HG03175 (cell line): ENCODE data around the gene NEDD4.
"Not testable (repeated sequence)": the region's sequence is repeated elsewhere in the genome, so short reads cannot be mapped to it uniquely, and the experiment has no call there.

Source experiments
- ATAC-seq: cut with Tn5 transposase; IDR thresholded peaks from one replicate; pipeline ENCODE4 v1.9.1; 2021; ENCODE audit warnings: mild to moderate bottlenecking, moderate library complexity; ENCODE audit not compliant: unreplicated experiment

Gene NEDD4

GRCh38 chr15:55834331-55834730 is 159.1 kb downstream of the NEDD4 start:
- ATAC-seq: no peak

GRCh38 chr15:55829826-55830225 is 163.6 kb downstream of the NEDD4 start:
- ATAC-seq: peak; percentile 51

GRCh38 chr15:55827955-55828354 is 165.5 kb downstream of the NEDD4 start:
- ATAC-seq: no peak

GRCh38 chr15:55827204-55827603 is 166.2 kb downstream of the NEDD4 start:
- ATAC-seq: no peak

DNA sequence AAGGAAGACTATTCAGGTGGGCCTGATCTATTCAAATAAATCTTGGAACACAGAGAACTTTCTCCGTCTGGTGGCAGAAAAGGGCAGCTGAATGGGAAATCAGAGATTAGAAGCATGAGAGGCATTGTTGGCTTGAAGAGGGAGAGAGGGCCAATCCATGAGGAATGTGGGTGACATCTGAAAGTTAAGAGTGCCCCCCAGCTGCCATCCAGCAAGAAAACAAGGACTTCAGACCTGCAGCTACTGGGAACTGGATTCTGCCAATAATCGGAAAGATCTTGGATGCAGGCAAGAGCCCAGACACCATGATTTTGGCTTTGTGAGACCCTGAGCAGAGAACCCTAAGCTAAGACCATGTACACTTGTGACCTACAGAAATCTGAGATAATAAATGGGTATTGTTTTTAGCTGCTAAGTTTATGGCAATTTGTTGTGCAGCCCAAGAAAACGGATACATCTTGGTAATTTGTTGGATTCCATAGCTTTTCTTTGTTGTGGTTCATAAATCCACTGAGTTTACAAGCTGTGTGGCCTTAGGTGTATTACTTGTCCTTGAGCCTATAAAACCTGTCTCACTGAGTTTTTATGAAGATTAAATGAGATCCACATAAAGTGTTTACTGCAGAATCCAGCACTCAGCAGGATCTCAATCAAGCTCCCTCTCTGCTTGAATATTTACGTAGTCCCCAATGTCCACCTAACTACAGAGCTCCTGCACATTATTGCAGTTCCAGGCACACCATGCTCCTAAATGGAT is 168.4 kb downstream of the NEDD4 start:
- no peak for ATAC-seq

DNA sequence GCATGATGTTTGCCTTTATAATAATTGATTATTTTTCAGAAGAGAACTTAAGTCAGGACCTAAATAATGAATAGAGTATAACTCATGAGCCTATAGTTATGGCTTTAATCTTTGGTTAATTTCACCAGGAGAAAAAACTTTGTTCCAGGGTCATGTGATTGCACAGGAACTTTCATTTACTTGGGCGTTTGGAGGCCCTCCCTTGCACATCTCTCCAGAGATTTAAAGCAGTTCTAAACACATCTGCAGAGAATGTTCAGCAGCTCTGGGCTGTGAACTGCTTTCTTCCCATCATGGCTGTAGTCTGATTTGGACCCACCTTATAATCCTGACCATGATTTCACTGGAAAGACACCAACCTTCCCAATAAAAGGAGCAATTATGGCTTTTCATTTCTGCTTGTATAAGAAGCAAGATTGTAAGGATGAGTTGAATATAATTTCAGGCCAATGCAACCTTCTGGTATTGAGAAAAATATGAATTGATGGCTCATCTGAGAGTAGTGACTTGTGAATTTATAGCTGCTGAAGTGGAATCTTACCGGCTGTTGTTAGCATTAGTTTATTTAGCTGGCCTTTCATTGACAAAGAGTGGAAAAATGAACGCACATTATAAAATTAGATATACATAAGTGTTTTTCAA is 169.6 kb downstream of the NEDD4 start:
- ATAC-seq: no peak

DNA sequence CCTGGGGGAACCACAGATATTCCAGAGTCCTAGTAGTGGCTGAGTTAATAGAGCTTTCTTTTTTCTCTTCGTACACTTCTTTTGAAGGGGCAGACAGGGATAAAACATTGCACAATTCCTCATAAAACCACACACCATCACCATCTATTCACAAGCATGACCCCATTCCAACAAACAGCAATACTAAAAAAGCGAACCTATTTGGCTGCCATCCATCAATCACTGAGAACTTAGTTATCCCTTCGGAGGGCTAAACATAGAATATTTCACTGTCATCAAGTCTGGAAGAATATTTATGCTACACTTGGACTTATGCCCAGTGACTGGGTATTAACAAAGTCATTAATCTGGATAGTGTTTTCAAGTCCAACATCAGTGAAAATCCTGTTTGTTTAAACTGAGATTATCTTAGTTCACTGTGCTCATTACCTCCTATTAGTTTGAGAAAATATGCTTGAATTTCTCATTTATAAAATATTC is 170.2 kb downstream of the NEDD4 start:
- no peak for ATAC-seq

DNA sequence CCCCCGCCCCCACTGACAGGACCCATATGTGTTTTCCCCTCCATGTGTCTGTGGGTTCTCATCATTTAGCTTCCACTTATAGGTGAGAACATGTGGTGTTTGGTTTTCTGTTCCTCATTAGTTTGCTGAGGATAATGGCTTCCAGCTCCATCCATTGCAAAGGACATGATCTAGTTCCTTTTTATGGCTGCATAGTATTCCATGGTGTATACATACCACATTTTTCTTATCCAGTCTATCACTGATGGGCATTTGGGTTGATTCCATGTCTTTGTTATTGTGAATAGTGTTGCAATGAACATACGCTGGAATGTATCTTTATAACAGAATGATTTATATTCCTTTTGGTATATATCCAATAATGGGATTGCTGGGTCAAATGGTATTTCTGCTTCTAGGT is 171.7 kb downstream of the NEDD4 start:
- not testable (repeated sequence) for ATAC-seq

- no peak for ATAC-seq
Observed at GRCh38 chr15:55820043-55820442, 173.4 kb downstream of the NEDD4 start.

DNA sequence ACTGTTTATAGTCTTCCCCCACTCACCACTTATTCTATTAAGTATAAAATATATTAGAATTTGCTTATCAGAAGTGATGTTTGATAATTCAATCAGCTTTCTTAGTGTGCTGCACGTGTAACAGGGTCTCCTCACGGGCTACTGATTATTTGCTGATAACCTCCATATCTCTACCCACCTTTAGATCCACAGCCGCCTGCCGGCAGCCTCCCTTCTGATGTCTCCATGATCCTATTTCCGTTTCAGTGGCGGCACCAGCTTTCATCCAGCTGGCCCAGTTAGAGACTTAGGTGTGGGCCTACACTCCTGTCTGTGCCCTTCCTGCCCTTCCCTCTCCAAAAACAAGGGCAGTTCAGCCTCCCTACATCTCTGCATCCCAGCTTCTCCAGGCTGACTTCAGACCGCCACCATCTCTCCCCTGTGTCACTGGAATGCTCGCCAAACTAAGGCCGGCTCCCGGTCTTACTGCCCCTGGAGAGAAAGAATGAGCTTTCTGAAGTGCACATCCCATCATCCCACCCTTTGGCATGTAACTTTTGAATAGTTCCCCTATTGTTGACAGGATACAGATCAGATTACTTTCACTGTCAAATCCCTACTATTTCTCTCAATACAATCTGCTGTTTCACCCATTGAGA is 173.9 kb downstream of the NEDD4 start:
- no peak for ATAC-seq

DNA sequence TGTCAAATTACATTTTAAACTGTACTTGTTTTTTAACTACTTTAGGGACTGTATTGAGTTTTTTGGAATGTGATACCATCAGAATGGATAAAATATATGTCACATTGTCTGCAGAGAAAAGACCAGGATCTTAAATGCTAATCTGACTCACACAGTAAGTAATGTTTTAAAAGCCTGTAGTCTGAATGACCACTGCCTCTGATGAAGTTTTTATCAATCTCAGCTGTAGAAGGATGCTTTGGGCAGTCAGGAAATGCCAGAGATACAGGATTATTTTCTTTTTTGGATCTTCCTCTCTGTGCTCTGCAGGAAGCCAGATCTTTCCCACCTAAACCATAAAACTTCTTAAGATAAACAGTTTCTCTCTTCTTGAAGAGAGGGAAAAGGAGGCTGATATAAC is 177.4 kb downstream of the NEDD4 start:
- no peak for ATAC-seq

DNA sequence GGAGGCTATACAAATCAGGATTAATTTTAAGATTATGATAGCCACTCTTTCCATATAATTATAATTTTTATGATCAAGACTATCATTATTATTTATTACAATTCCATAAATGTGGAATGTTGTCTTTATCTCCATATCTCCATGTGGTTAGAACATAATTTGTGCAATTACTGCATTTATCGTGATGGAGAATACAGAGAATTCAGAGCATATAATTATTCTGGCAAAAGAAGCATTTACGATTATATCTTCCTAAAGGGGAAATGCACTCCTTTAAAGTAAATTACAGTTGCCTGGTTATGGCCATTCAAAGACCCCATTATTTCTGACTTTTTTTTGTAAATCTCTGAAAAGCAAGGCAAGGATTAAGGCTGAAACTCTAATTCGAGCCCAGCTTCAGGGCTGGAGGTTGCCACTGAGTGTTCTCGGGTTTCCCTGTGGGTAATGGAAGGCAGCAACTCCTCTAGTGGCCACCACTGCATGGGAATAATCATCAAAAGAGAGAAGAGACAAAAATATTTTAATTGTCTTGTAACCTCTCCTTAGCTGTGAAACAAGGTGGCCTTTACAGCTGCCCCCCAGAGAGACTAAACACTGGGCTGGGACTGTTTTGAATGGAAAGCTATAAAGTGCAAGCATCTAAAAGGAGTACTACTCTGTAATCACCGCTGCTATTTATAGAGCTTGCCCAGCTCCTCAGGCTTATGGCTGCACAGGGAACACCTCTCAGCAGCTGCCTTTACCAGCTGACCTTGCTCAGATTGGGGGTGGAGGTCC is 190.6 kb downstream of the NEDD4 start:
- no peak for ATAC-seq

DNA sequence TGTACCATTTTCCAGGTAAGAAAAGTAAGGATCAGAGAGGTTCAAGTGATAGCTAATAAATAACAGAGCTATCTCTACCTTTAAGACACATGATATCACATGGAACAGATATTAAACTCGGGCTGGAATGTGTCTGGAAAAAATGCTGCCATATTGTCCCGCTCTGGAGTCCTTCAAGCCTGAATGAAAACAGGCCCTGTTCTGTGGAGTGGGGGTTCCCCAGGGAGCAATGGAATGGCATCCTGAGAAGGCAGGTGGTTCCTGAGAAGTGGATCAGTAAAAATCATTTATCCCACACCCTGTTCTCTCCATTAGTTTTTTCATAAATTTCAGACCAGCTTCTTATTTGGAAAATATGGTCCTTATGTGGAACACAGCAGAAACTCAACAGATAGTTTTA is 193.2 kb downstream of the NEDD4 start:
- no peak for ATAC-seq

GRCh38 chr15:55799291-55800212 is 193.9 kb downstream of the NEDD4 start:
- ATAC-seq: peak; percentile 65

- ATAC-seq: no peak
Observed at GRCh38 chr15:55796321-55796965, 197.0 kb downstream of the NEDD4 start.

DNA sequence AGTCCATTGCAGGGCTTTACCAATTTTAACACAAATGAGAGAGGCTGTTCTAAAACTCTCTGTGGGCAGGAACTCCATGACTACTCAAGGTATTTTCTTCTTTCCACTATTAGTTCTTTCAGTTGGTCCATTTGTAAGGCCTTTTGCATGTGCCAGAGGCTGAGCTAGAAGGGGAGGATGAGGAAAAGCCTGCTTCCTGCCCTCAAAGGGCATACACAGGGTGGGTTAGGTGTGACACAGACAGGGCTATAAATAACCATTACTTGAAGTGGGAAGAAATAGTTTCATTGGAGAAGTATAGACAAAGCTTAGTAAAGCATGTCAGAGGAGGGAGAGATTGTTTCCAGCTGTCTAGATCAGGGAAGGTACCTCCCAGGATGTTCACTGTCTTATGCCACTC is 198.4 kb downstream of the NEDD4 start:
- ATAC-seq: no peak

DNA sequence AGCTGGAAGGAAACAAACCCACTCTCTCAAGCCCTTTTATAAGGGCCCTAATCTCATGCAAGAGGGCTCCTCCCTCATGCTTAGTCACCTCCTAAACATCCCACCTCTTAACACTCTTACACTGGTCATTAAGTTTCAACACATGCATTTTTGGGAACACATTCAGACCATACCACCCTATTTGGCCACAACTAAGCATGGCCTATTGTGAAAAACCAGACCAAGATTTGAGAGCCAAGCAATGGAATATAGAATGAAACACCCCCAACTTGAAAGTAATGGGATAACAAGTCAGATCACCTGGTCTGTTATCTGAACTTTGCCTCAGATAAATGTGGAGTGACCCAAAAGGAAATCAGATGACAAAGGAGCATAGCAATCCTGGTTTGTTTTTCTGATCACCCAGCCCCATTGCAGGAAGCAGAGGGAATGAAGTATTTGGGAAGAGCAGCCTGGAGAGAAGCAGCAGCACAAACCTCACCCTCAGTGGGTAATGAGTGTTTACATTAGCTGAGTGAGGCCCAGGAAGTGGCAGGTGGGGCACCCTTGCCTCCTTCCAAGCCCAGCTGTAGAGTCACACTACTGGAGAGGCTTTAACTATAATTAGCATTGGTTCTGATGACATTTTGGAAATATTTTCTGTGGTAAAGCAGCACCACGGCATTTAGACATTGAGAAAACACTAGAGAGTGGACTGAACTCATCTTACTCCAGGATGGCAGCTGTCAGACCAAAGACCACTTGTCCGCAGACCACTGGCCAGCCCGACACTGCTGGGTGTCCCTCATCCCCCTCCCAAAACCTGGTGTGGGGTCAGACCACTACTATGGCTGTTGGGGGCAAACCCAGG is 201.6 kb downstream of the NEDD4 start:
- no peak for ATAC-seq

- no peak for ATAC-seq
Observed at GRCh38 chr15:55789066-55789660, 204.2 kb downstream of the NEDD4 start.
